Stimulated activated CD4-positive, alpha-beta T cell treated with anti-CD3 and anti-CD28 coated beads, Interleukin-15, amount 100 ng/mL, for 24 hours (primary cell): Measurements from ENCODE around the gene DHX16.

ENCODE experiments used
- DNase-seq: peaks from one replicate; pipeline ENCODE4 v3.0.0-alpha.2; 2020

Gene DHX16

DNA sequence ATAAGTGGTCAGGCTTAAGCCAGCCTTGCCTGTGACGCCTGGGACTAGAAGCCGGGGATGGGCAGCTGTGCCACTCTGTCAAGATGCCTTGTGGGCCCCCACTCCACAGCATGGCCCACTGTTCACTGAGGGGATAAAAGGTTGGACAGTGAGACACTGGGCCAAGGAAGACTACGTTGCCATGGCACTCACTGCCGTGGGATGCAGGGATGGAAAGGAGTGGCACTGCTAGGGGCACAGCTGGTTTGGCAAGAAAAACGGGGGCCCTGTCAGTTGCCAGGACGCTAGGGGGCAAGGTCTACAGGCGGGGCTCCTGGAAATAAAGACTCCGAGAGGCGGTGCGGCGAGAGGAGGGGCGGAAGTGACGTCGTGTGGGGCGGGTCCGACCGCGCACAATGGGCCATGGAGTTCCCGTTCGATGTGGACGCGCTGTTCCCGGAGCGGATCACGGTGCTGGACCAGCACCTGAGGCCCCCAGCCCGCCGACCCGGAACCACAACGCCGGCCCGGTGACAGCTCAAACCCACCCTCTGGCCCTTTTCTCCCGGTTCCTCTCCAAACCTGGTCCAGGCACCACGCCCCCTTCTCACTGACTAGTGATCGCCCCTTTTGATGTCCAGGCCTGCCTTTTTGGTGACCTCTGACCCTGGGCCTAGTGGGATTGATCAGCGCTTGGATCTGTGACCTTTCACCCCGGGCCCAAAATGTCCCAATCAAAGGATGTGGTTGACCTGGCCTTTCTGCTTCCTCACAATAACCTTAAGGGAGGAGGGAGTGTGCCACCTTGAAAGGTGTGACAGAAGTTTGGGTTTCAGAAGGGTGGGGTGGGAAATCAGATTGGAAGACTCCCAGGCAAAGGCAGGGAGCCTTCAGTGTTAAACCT is 46.1 kb downstream of the DHX16 start, which contains the start of gene ATAT1:
Gene ATAT1, plus strand, starts transcription at position 391 of the 883 bp plus-strand sequence.
- peak; percentile 92 for DNase-seq

DNA sequence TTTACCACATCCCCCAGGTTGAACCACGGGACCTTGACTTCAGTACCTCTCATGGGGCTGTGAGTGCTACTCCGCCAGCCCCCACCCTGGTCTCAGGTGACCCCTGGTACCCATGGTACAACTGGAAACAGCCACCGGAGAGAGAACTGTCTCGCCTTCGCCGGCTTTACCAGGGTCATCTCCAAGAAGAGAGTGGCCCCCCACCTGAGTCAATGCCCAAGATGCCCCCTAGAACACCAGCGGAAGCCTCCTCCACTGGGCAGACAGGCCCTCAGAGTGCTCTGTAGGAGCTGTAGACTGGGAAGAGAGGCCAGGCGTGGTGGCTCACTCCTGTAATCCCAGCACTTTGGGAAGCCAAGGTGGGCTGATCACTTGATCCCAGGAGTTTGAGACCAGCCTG is 47.3 kb downstream of the DHX16 start:
- DNase-seq: no peak

DNA sequence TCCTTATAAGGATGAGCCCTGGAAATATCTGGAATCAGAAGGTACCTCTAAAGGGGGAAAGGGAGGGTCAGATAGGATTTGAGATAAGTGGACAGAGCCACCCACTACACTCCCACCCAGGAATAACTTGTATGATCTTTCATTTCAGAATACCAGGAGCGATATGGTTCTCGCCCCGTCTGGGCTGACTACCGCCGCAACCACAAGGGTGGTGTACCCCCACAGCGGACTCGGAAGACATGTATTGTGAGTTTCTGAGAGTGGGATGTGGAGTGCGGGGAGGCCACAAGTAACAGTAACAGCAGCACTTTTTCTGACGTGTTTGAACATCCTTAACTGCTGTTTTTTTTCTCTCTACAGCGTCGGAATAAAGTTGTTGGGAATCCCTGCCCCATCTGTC is 53.2 kb downstream of the DHX16 start:
- no peak for DNase-seq

DNA sequence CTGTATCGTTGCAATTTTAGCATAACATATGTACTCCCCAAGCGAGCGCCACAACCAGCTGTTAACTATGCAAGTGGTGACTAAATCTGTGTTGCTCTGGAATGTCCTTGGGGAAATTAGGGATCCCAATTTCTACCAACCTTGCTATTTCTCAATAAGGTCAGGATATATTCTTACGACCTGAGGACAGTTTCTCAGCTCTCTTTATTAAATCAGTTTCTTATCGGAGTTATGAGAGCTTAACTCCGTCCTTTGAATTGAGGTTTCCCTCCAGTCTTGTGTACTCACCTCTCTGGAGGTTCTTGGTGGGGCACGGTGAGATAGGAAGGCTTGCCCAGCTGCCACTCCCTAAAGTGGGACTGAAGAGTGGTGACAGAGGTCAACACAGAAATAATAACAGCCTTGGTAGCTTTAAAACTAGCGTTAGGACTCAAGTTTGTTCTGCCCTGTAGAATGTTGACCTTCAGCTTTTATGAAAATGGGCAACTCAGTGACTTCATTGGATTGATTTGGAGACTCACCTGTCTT is 54.5 kb downstream of the DHX16 start:
- DNase-seq: no peak

DNA sequence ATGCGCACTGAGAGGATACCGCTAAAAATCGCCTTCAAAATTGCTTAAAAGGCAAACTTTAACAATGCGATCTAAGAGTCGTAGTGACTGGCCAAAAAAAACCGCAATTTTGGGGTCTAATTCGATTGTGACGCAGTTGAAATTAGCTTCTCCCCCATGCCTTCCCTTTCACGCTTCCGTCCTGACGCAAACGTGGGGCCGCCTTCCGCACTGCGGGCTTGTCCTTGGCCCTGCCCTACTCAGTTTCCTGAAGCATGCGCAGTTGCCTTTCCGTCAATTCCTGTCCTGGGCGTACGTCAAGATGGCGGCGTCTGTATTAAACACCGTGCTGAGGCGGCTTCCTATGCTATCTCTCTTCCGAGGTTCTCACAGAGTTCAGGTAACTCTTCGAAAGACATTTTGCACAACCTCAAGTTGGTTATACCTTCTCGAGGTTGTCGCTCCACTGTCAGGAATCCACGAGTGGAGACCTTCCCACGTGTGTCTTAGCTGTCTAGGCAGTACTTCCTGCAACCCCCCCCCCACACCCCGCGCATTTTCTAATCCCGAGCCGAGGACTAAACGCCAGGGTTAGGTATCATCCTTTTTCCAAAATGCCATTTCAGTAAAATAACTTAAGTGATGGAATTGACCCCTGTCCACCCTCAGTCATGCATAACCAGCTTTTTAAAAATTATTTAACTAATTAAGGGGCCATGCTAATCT is 55.1 kb downstream of the DHX16 start, which contains the start of gene MRPS18B:
Gene MRPS18B, plus strand, starts transcription at position 276 of the 705 bp plus-strand sequence. Its CDS starts 26 bp downstream, at position 302.
- peak; percentile 98 for DNase-seq

DNA sequence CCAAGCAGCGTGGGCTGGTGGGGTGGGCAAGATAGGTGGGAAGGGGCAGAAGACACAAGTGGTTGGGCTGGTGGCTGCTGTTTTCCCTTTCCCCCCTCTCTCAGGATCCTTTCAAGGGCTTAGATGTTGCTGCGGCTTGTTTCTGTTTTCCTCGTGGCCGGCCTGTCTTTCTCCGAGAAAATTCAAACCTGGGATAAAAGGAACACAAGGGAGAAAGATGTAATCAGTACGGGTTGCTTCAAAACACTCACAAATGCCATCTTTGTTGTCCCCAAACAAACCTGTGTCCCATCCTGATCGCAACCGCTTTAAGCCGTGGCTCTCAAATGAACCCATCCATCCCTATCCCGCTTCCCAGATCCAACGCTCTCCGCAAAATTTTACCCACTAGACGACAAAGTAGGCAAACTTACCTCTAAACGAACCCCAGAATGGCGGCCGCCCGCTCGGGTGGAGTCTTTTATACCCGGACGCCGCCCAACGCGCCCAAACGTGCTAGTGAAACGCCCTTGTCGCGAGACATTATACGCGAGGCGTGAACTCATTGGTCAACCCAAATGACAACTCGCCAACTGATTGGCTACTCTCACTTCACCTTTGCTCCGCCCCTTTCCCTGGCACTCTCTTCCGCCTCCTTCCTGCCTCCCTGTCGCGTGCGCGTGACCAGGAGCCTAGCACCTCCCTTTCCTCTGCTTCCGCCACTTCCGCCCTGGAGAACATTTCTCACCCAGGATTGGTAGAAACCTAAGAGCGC is 55.8 kb downstream of the DHX16 start, which contains the start of gene PPP1R10:
Gene PPP1R10, minus strand, starts transcription at position 433 of the 754 bp plus-strand sequence. CDS start 7,299 bp downstream, outside the sequence.
- peak; percentile 97 for DNase-seq

DNA sequence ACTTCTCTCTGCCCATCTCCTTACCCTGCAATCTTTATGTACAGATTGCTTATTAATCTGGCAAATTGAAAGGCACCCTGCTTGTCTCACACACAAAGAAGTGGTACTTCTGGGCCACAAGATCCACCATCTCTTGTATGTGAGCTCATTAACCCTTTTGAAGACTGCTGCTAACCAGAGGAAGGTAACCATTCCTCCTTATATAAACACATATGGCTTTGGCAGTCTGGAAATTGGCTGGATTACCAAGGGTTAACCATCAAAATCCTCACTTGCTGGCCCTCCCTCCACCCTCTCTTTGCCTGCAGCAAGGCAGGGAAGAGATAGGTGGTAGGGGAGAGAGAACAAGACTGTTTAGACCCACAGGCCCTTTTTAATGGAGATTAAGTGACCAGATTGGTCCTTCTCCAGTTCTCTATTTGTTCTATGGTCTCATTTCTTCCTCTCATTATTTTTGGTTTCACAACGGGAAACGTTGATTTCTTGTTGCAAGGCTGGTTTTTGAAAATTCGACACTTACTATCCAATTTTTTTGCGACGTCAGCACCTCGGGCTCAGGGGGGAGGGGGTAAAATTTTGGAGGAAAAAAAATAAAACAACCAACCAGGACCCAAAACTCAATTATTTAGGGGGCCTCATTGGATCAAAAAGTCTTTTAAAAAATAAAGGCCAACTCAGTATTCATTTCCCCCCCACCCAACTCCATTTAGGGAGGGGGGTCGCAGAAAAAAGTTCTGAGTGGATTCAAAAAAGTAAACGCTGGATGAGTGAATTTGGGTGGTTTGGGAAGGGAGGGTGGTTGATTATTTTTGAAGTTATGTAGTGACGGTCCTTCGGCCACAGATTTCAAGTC is 56.6 kb downstream of the DHX16 start:
- DNase-seq: no peak

DNA sequence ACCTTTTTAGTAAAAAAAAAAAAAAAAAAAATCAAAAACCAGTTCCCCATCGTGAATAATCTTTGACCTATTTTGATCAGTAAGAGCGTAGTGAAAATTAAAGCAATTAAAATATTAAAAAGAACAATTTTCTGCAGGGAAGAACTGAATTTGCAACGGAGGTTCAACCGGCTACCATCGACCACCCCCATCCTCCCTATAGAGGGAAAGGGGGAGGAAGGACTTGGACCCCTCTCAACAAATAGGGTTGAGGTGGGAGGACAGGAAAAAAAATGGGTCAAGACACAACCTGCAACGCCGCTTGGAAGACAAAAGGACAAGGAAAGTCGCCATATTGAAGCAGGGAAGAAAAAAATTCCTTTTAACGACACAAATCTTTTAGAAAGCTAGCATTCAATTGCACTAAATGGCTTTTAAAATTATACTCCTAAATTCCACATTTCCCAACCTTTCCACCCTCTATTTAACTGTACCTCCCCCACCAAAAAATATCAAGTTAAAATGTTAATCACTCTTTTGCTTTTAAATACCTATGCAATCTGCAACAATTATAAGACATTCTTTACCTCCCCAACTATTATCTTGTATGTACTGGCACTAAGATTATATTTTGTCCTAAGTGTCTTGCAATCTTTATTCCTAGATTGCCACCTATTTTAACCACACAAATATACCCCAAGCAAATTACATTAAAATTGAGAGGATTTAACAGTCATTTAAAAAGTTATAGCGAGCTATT is 57.4 kb downstream of the DHX16 start:
- peak; percentile 47 for DNase-seq

DNA sequence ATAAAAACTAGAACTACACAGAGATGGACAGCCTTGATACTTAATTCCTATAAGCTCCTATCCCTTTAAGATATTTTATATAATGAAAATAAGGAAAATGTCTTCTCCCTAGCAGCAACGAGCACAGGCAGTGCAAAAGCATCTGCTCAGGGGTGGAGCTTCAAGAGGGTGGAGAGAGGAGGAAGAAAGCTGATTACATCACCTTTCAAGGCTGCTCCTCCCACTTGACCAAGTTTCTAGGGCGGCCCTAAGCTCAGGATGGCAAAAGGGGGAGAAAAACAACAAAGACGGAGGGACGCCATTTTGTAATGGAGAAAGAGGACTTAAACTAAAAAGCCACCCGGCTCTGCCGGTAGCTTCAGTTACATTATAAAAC is 58.0 kb downstream of the DHX16 start:
- peak; percentile 87 for DNase-seq

DNA sequence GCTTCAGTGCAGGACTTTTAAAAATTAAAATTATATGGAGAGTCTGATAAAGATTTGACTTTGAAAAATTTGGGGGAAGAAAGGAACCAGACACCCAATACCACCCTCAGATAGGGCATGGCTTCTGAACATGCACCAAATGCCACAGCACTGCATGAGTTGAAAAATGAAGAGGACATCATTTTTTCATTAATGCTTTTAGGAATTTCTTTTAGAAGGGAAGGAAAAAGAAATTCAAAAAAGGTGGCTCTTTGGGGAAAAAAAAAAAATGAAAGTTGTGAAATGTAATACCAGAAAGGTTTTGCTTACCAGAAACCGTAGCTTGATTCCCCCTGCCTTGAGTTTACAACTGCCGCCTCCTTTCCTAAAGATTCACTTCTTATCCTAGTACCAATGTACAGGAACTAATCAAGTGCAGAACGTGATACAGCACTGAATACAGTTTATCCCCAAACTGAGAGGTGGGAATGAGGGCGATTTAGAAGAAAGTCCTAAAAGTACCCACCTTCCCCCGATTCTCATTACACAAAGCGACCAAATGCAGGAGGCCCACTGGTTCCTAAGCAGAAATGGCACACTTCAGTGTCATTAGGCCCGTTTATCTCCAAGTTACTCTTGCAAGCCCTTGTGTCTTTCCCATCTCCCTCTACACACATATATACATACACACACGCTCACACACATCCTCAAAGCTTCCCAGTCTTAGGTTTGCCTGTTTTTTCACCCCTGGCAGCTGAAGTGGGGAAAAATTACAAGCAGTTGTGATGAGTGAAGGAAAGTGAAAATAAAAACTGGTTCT is 58.6 kb downstream of the DHX16 start:
- no peak for DNase-seq

DNA sequence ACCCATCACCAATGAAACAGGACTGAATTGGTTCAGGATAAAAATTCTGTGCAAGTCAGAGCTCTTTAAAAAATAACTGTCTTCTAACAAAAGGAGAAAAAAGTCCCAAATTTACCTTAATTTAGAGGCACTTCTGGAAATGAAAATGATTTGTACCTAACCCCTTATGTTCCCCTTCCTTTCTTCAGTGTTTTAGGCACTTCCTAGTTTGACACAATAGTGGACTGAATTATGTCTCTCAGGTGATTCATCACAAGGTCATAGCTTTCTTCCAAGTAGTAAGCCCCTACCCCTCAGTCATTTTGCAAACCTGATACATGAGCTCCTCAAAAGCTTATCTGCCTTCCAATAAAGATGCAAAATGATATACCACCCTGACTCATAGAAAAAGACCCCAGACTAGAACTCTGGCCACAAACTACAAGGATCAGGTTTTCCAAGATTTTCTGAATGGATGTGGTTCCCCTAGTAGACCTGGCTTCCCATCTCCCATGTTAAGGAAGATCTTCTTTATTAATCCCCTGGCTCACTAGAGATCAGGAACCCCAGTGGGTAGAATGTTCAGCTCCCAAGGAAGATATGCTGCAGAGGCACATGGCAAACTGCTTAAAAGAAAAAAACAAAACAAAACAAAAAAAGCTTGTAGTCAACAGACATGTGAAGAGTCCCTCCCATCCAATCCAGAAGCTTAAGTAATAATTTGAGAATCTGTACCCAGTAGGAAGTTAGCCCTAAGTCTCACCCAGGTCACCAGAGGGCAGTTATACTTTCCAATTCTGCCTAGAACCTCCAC is 59.4 kb downstream of the DHX16 start:
- no peak for DNase-seq

DNA sequence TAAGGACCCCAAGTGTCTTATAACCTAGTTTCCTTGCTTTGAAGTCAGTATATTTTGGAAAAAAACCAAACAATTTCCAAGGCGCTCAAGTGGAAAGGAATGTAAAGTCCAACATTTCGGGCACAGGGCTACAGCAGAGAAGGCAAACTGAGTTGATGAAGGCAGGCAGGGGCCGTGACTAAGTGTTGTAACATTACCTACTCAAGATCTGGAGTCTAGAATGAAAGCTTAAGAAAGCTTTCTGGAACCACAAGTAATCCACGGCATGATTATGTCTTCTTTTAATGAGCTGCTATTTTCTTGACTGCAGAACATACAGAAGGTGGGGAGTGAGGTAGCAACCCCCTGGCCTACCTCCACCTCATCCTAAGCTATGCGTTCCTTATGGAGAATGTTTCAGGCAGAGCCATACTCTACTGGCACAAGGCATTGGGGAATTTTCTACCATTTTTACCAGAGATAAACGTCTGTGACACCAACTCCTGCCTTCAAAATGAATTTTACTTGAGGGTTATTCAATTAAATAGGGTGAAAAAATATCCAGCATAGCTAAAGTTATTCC is 60.0 kb downstream of the DHX16 start:
- no peak for DNase-seq

DNA sequence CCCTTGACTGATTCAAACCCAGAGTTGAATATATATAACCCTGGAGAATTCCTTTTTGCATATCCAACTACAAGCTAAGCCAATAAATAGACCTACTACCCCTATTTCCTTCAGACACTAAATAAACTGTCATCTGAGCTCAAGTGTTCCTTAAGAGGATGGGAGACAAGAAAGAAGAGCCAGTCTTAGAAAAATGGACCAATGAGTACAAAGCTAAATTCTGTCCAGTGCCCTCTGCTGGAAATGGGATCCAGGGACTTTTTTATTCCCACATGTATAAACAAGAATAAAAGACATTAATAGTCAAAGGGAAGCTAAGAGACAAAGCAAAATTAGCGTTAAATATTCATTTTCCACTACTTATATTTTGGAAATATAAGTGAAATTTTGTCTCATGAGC is 60.6 kb downstream of the DHX16 start:
- no peak for DNase-seq

DNA sequence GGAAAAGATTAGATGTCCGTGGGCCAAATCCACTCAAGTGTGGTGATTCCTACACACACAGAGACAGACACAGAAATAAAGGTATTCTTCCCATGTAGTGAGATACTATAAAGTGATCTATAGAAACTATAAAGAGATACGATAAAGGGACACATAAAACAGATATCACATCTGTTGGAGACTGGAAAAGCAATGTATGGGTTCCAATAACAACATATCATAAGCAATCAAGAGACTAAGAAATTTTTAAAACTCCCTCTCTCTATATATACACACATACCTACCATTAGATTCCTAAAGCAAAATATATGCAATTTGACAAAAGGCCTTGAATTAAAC is 61.0 kb downstream of the DHX16 start:
- no peak for DNase-seq

DNA sequence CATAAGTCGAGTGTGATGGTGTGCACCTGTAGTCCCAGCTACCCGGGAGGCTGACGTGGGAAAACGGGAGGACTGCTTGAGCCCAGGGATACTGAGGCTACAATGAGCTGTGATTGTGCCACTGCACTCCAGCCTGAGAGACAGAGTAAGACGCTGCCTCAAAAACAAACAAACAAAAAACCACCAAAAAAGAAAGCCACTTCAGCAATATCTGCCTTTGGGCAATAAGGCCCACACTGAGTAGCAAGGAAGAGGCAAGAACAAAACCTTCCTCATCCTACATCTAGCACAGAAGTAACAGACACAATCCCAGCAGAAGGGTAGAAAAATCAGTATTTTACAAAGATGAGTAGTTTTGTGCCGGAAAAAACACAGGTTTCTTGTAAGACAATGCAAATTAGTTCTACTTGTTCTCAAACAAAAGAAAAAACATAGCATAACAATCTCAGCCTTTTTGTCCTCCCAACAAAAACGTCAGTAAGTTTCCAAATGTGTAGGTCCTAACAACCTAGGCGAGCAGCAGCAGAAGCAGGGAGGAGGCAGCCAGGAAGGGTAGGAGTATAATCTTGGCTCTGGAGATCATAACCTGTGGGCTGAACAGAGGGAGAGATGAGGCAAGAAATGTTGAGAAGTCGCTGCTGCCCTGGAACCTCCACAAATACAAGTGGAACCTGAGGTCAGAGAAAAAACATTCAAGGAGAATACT is 61.5 kb downstream of the DHX16 start:
- no peak for DNase-seq

DNA sequence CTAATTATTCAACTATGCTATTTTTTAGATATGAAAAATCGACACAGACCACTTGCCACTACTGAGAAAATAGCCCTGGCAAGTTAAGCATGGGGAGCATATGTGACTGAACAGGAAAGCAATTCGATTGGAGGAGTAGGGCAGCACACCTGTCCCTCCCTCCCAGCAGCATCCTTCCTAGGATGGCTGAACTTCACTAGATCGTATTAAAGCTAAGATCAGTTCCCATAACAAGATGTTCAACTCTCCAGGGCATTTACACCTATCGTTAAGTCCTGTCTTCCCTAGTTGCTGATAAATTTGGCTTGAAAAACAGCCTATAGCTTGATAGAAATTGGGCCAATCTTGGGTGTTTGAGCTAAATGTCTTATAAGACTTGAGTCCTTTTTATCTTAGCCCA is 62.7 kb downstream of the DHX16 start:
- DNase-seq: no peak

DNA sequence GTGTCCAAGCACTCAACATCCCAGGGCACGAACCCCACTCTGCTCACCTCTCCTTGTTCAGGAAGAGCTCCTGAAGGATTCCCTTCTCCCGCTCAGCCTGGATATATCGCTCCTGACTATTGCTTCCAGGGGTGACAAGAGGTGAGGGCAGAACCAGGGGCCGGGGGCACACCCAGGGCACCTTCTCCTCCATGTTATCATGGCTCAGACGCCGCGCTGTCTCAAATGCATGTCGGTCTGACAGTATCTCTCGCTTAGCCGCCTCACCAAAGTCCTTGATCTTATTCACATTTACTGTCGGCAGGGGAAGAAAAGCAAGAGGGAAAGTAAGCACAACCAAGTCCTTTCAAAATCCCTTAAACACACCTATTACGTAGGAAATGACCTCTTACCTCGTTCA is 68.8 kb downstream of the DHX16 start:
- DNase-seq: no peak
